Gastrocnemius medialis (tissue), 4 donors: ENCODE results near the gene FAM107A. TPM values are rescaled to one million over a fixed set of nuclear protein-coding genes. Genes with fewer than 3 reads are reported as not detected.

Source experiments
- ATAC-seq, 2 donors: fragments of 150-250 bp; one replicate each; pipeline ENCODE4 v1.9.1; 2016
- DNase-seq, 2 donors: peaks; one replicate each; pipeline ENCODE4 v3.0.0-alpha.2; 2019
- H3K27ac ChIP-seq, 4 donors: fragments of 200-600 bp; sonication (generic); 1 replicate in 1 of 4; 2 replicates in 3 of 4; pipeline ENCODE4 v1.5.1; 2016 to 2018; ENCODE audit warnings: mild to moderate bottlenecking in 2 of 4, moderate library complexity in 1 of 4
- H3K27me3 ChIP-seq, 3 donors: fragments of 200-600 bp; sonication (generic) in 2 of 3; 1 replicate in 1 of 3; 2 replicates in 2 of 3; pipeline versions ENCODE4 v1.5.1 to v1.6.0; 2016 to 2019; ENCODE audit warnings: mild to moderate bottlenecking in 1 of 3, moderate library complexity in 1 of 3
- H3K36me3 ChIP-seq, 2 donors: fragments of 200-600 bp; sonication (generic) in 1 of 2; one replicate each; pipeline ENCODE4 v1.5.1; 2017 to 2018
- H3K4me1 ChIP-seq, 2 donors: fragments of 200-600 bp; sonication (generic) in 1 of 2; one replicate each; pipeline ENCODE4 v1.5.1; 2016 to 2017; ENCODE audit warnings: mild to moderate bottlenecking in 2 of 2
- H3K4me3 ChIP-seq, 4 donors: fragments of 200-600 bp; sonication (generic) in 3 of 4; 1 replicate in 1 of 4; 2 replicates in 3 of 4; pipeline ENCODE4 v1.5.1; 2016 to 2019; ENCODE audit warnings: mild to moderate bottlenecking in 2 of 4
- H3K9me3 ChIP-seq, 3 donors: fragments of 200-600 bp; sonication (generic) in 2 of 3; 1 replicate in 1 of 3; 2 replicates in 2 of 3; pipeline ENCODE4 v1.5.1; 2016 to 2019
- CTCF ChIP-seq, 5 experiments: fragments of 450-650 bp in 3 of 5; fragments of 200-600 bp in 2 of 5; sonication (generic) in 2 of 5; IDR thresholded peaks in 4 of 5; conservative IDR thresholded peaks in 1 of 5; 1 replicate in 4 of 5; 2 replicates in 1 of 5; pipeline ENCODE4 v1.5.1; 2016 to 2019; ENCODE audit warnings: antibody characterized with exemption in 5 of 5, mild to moderate bottlenecking in 3 of 5, moderate library complexity in 3 of 5
- POLR2A ChIP-seq, 2 donors: fragments of 450-650 bp; IDR thresholded peaks; one replicate each; pipeline ENCODE4 v1.6.1; 2017; ENCODE audit warnings: antibody characterized with exemption in 2 of 2, mild to moderate bottlenecking in 2 of 2, moderate library complexity in 2 of 2
- in situ Hi-C, 4 donors: fragments of 200-750 bp; cut with MboI; loops; one replicate each; pipeline versions ENCODE4 v1.15.0 to v1.8.0; 2017; ENCODE audit warnings: low sequenced_read_pairs in 4 of 4
- intact Hi-C: fragments of 100-400 bp; cut with DNase I; formaldehyde crosslinking; loops from one replicate; pipeline ENCODE4 v1.15.1; 2023; ENCODE audit warnings: low total_unique reads
- total RNA-seq, 4 donors: library from RNA; depleted of rRNA; stranded (reverse); fragments of >200 nt; gene quantifications; one replicate each; pipeline versions ENCODE4 v1.1.0 to v1.2.3, GENCODE V29; 2016

The FAM107A gene
- total RNA-seq, 4 donors from 2014 or later, result 21.1 to 28.5 (median 27.6) TPM

- Histone ChIP-seq H3K27me3 (peaks cover 7 to 9% (median 9%) of the 10 kb centered on the region in 3 donors), H3K9me3 (no peaks in the 10 kb centered on the region), H3K27ac (no peak overlapping the region), H3K4me1 (peaks cover 14 to 25% of the 10 kb centered on the region in 2 donors), H3K4me3 (no peak overlapping the region), H3K36me3 (no peaks in the 10 kb centered on the region)
- TF ChIP-seq POLR2A (IDR thresholded peaks at IDR 0.05), result no peak
- no peak for TF ChIP-seq CTCF (IDR thresholded peaks at IDR 0.05 in 4 of 5, conservative IDR thresholded peaks at IDR 0.05 in 1 of 5)
- DNase-seq (no peak), ATAC-seq (no peak)
- intact Hi-C loops (no loop called here), in situ Hi-C loops (no loop called here)
Measured at GRCh38 chr3:58581328-58582091, 4.3 kb upstream of the FAM107A start.

- TF ChIP-seq CTCF (IDR thresholded peaks at IDR 0.05 in 4 of 5, conservative IDR thresholded peaks at IDR 0.05 in 1 of 5) (no peak), POLR2A (IDR thresholded peaks at IDR 0.05) (no peak)
Measured at GRCh38 chr3:58580826-58581327, 3.7 kb upstream of the FAM107A start.

GRCh38 chr3:58578873-58579272 lies 1.7 kb upstream of the FAM107A start:
- DNase-seq (no peak), ATAC-seq (no peak)
- in situ Hi-C loops (loop anchor here in 1 of 4 donors (5.0 kb wide), 1 partner anchor 43 kb away; no protein-coding TSS in a partner anchor), intact Hi-C loops (no loop called here)
- no peak overlapping the region for H3K4me3 ChIP-seq
- H3K27me3 ChIP-seq, result no peaks in the 10 kb centered on the region
- TF ChIP-seq CTCF (IDR thresholded peaks at IDR 0.05 in 4 of 5, conservative IDR thresholded peaks at IDR 0.05 in 1 of 5) (no peak), POLR2A (IDR thresholded peaks at IDR 0.05) (no peak)
- H3K27ac ChIP-seq, result peak overlapping the region; percentile 66 to 81 (median 81)
- no peaks in the 10 kb centered on the region for H3K9me3 ChIP-seq
- H3K4me1 ChIP-seq, result peaks cover under 1 to 7% of the 10 kb centered on the region in 2 donors
- no peaks in the 10 kb centered on the region for H3K36me3 ChIP-seq

More at GRCh38 chr3:58580826-58581327, 3.7 kb upstream of the FAM107A start:
- no peak for ATAC-seq
- in situ Hi-C loops (no loop called here), intact Hi-C loops (no loop called here)
- H3K36me3 ChIP-seq, result no peaks in the 10 kb centered on the region
- H3K4me3 ChIP-seq, result no peak overlapping the region
- H3K27ac ChIP-seq, result no peak overlapping the region
- H3K4me1 ChIP-seq, result peaks cover 11 to 19% of the 10 kb centered on the region in 2 donors
- H3K27me3 ChIP-seq, result peaks cover under 1 to 3% (median 2%) of the 10 kb centered on the region in 3 donors
- H3K9me3 ChIP-seq, result no peaks in the 10 kb centered on the region
- DNase-seq, result no peak

GRCh38 chr3:58576716-58577115 lies 475 bp downstream of the FAM107A start:
- peak overlapping the region; percentile 66 to 81 (median 81) for H3K27ac ChIP-seq
- in situ Hi-C loops, result loop anchor here in 1 of 4 donors (5.0 kb wide), 1 partner anchor 46 kb away; no protein-coding TSS in a partner anchor
- no peaks in the 10 kb centered on the region for H3K36me3 ChIP-seq
- no peaks in the 10 kb centered on the region for H3K9me3 ChIP-seq
- H3K4me1 ChIP-seq, result peaks cover 0 to 4% of the 10 kb centered on the region in 2 donors
- no peak for TF ChIP-seq POLR2A (IDR thresholded peaks at IDR 0.05)
- no peak for TF ChIP-seq CTCF (IDR thresholded peaks at IDR 0.05 in 4 of 5, conservative IDR thresholded peaks at IDR 0.05 in 1 of 5)
- ATAC-seq, result no peak
- peak overlapping the region; percentile 32 to 55 (median 43) for H3K4me3 ChIP-seq
- no peaks in the 10 kb centered on the region for H3K27me3 ChIP-seq
- no peak for DNase-seq
- intact Hi-C loops, result no loop called here
